HCT116 (cell line): ENCODE results near the gene RRAS2. TPM values are rescaled to one million over a fixed set of nuclear protein-coding genes. Genes with fewer than 3 reads are reported as not detected.

Experiments used
- ATAC-seq: fragments of 200-7000 bp; cut with Tn5 transposase; 2 replicates; pipeline ENCODE4 v1.9.1; 2020; ENCODE audit warnings: mild to moderate bottlenecking, moderate library complexity
- BruUV-seq: library from RNA; stranded (reverse); fragments of 400-500 nt; replicated peaks from 2 replicates; lab custom pipeline; 2021; lab: Mats Ljungman, UMichigan
- CTCF ChIA-PET: fragments of 300-600 bp; sonication (Branson Sonifier 250); formaldehyde crosslinking; loops from one replicate; lab custom pipeline; 2021; ENCODE audit warnings: antibody characterized with exemption; lab: Charles Lee
- POLR2A ChIA-PET: fragments of 300-600, 350-600 bp; sonication (Branson Sonifier 250); formaldehyde crosslinking; loops from one replicate; lab custom pipeline; 2021; ENCODE audit warnings: antibody characterized with exemption; lab: Charles Lee
- RAD21 ChIA-PET, 2 experiments: fragments of 300-600 bp; sonication (Branson Sonifier 250); formaldehyde crosslinking; loops; one replicate each; lab custom pipeline; 2023; ENCODE audit warnings: low total read pairs in 2 of 2; ENCODE audit not compliant: uncharacterized antibody in 2 of 2, unreplicated experiment in 2 of 2, low non-redundant PET in 1 of 2; lab: Charles Lee
- DNase-seq: peaks from one replicate; pipeline ENCODE4 v3.0.0-alpha.2; 2010; ENCODE audit warnings: low read depth, low spot score
- H2AFZ ChIP-seq: fragments of 200-600 bp; shearing (Covaris generic), sonication (generic); 2 replicates; pipeline ENCODE4 v1.6.1; 2017; ENCODE audit warnings: low read depth, mixed run types, mixed read lengths, antibody characterized with exemption, low read length; ENCODE audit not compliant: poor library complexity, severe bottlenecking
- H3K27ac ChIP-seq: 2 replicates; pipeline ENCODE4 v1.5.1; 2012; ENCODE audit warnings: low read depth, low read length
- H3K27me3 ChIP-seq: fragments of 200-600 bp; sonication (generic); 2 replicates; pipeline ENCODE4 v1.6.1; 2016; ENCODE audit warnings: mixed run types, low read length, mixed read lengths; ENCODE audit not compliant: insufficient read depth
- H3K36me3 ChIP-seq, 2 experiments: fragments of 200-500 bp in 1 of 2; fragments of 200-600 bp in 1 of 2; sonication (Bioruptor generic) in 1 of 2; sonication (generic) in 1 of 2; 2 replicates each; pipeline versions ENCODE4 v1.5.1 to v1.6.1; 2014 to 2016; ENCODE audit warnings: low read length in 2 of 2, inconsistent platforms in 1 of 2, mixed read lengths in 1 of 2, mixed run types in 1 of 2; ENCODE audit not compliant: insufficient read depth in 2 of 2, control insufficient read depth in 1 of 2
- H3K4me1 ChIP-seq, 2 experiments: fragments of 200-600 bp in 1 of 2; sonication (generic) in 1 of 2; 2 replicates each; pipeline versions ENCODE4 v1.5.1 to v1.6.1; 2012 to 2017; ENCODE audit warnings: low read length in 2 of 2, inconsistent platforms in 1 of 2, mild to moderate bottlenecking in 1 of 2, mixed read lengths in 1 of 2, mixed run types in 1 of 2, moderate library complexity in 1 of 2; ENCODE audit not compliant: insufficient read depth in 2 of 2, control insufficient read depth in 1 of 2
- H3K4me2 ChIP-seq: fragments of 200-600 bp; sonication (generic); 2 replicates; pipeline ENCODE4 v1.6.1; 2017; ENCODE audit warnings: mixed run types, low read length, mixed read lengths
- H3K4me3 ChIP-seq, 2 experiments: fragments of 200-600 bp in 1 of 2; sonication (generic) in 1 of 2; replicated peaks in 1 of 2; 2 replicates each; pipeline ENCODE4 v1.5.1; 2011 to 2016; ENCODE audit warnings: low read length in 2 of 2, control low read depth in 1 of 2, low read depth in 1 of 2, mild to moderate bottlenecking in 1 of 2, mixed read lengths in 1 of 2, mixed run types in 1 of 2
- H3K79me2 ChIP-seq: fragments of 200-600 bp; sonication (generic); 2 replicates; pipeline ENCODE4 v1.6.1; 2017; ENCODE audit warnings: mild to moderate bottlenecking, mixed run types, low read length, moderate library complexity, mixed read lengths; ENCODE audit not compliant: insufficient read depth
- H3K9ac ChIP-seq: fragments of 200-600 bp; sonication (generic); 2 replicates; pipeline ENCODE4 v1.6.1; 2016; ENCODE audit warnings: low read length, mixed read lengths
- H3K9me2 ChIP-seq: fragments of 200-600 bp; sonication (generic), shearing (Covaris generic); 2 replicates; pipeline ENCODE4 v1.6.1; 2017; ENCODE audit warnings: mixed run types, mild to moderate bottlenecking, moderate library complexity; ENCODE audit not compliant: insufficient read depth
- H3K9me3 ChIP-seq, 2 experiments: fragments of 200-500 bp in 1 of 2; fragments of 200-600 bp in 1 of 2; sonication (Bioruptor generic) in 1 of 2; sonication (generic) in 1 of 2; 2 replicates each; pipeline ENCODE4 v1.6.1; 2014 to 2017; ENCODE audit warnings: low read length in 2 of 2, mixed read lengths in 2 of 2, inconsistent platforms in 1 of 2, low read depth in 1 of 2, mild to moderate bottlenecking in 1 of 2, mixed run types in 1 of 2, moderate library complexity in 1 of 2; ENCODE audit not compliant: control insufficient read depth in 1 of 2, insufficient read depth in 1 of 2
- H4K20me1 ChIP-seq: fragments of 200-600 bp; sonication (generic), shearing (Covaris generic); 2 replicates; pipeline ENCODE4 v1.6.1; 2017; ENCODE audit warnings: mixed run types, mild to moderate bottlenecking, moderate library complexity; ENCODE audit not compliant: insufficient read depth
- CBX3 ChIP-seq: IDR thresholded peaks from 2 replicates; pipeline ENCODE4 v1.6.1; 2012; ENCODE audit warnings: low read depth
- CEBPB ChIP-seq: IDR thresholded peaks from 2 replicates; pipeline ENCODE4 v1.6.1; 2012; ENCODE audit warnings: low read depth
- EGR1 ChIP-seq: IDR thresholded peaks from 2 replicates; pipeline ENCODE4 v1.6.1; 2012; ENCODE audit warnings: low read depth
- ELF1 ChIP-seq: IDR thresholded peaks from 2 replicates; pipeline ENCODE4 v1.6.1; 2012; ENCODE audit warnings: low read depth, borderline replicate concordance
- EZH2phosphoT487 ChIP-seq: fragments of 200-600 bp; IDR thresholded peaks from 2 replicates; pipeline ENCODE4 v1.6.1; 2018; ENCODE audit warnings: antibody characterized with exemption, borderline replicate concordance
- FOSL1 ChIP-seq: IDR thresholded peaks from 2 replicates; pipeline ENCODE4 v1.6.1; 2012; ENCODE audit warnings: low read depth
- JUND ChIP-seq: IDR thresholded peaks from 2 replicates; pipeline ENCODE4 v1.6.1; 2012
- POLR2A ChIP-seq: IDR thresholded peaks from 2 replicates; pipeline ENCODE4 v1.7.0; 2011; ENCODE audit warnings: borderline replicate concordance; ENCODE audit not compliant: insufficient read depth, insufficient read length; ENCODE audit errors: extremely low read depth
- POLR2AphosphoS5 ChIP-seq: IDR thresholded peaks from 2 replicates; pipeline ENCODE4 v1.6.1; 2011; ENCODE audit warnings: mild to moderate bottlenecking, low read depth, low read length, moderate library complexity
- SIN3A ChIP-seq: IDR thresholded peaks from 2 replicates; pipeline ENCODE4 v1.6.1; 2012; ENCODE audit warnings: low read depth
- SP1 ChIP-seq: IDR thresholded peaks from 2 replicates; pipeline ENCODE4 v1.6.1; 2012; ENCODE audit warnings: low read depth
- SRF ChIP-seq: IDR thresholded peaks from 2 replicates; pipeline ENCODE4 v1.6.1; 2012; ENCODE audit warnings: low read depth
- TCF7L2 ChIP-seq: IDR thresholded peaks from 2 replicates; pipeline ENCODE4 v1.7.0; 2011; ENCODE audit warnings: borderline replicate concordance, inconsistent platforms; ENCODE audit not compliant: insufficient read depth, insufficient read length; ENCODE audit errors: extremely low read depth
- YY1 ChIP-seq: IDR thresholded peaks from 2 replicates; pipeline ENCODE4 v1.6.1; 2011; ENCODE audit warnings: low read length, low read depth, moderate library complexity, mild to moderate bottlenecking; ENCODE audit not compliant: insufficient replicate concordance; ENCODE audit errors: extremely low read depth
- ZFX ChIP-seq: fragments of 450-650 bp; IDR thresholded peaks from 2 replicates; pipeline ENCODE4 v1.6.1; 2017
- ZNF274 ChIP-seq: fragments of 200-500 bp; sonication (Bioruptor generic); IDR thresholded peaks from 2 replicates; pipeline ENCODE4 v1.6.1; 2014; ENCODE audit warnings: mild to moderate bottlenecking, low read depth, low read length, inconsistent platforms
- intact Hi-C: fragments of 100-400 bp; cut with micrococcal nuclease; formaldehyde crosslinking; loops from 2 replicates; pipeline ENCODE4 v1.10.0; 2022
- total RNA-seq: library from RNA; stranded (reverse); gene quantifications from one replicate; pipeline ENCODE4 v1.2.1, GENCODE V29; 2021; ENCODE audit not compliant: unreplicated experiment
- TF ChIP-seq, protein P1 (sequence below): IDR thresholded peaks from 2 replicates; pipeline ENCODE4 v1.6.1; 2012; ENCODE audit warnings: low read depth
- TF ChIP-seq, protein P2 (sequence below): IDR thresholded peaks from 2 replicates; pipeline ENCODE4 v1.6.1; 2011; ENCODE audit warnings: mild to moderate bottlenecking, low read length, moderate library complexity; ENCODE audit not compliant: insufficient replicate concordance; ENCODE audit errors: extremely low read depth
- TF ChIP-seq, protein P3 (sequence below): IDR thresholded peaks from 2 replicates; pipeline ENCODE4 v1.6.1; 2012
- TF ChIP-seq, protein P4 (sequence below), 3 experiments: fragments of 200-600 bp in 1 of 3; sonication (generic) in 1 of 3; IDR thresholded peaks in 2 of 3; conservative IDR thresholded peaks in 1 of 3; 2 replicates each; pipeline ENCODE4 v1.5.1; 2012 to 2017; ENCODE audit warnings: low read depth in 2 of 3, low read length in 2 of 3, antibody characterized with exemption in 1 of 3, borderline replicate concordance in 1 of 3, control low read depth in 1 of 3, mild to moderate bottlenecking in 1 of 3, mixed read lengths in 1 of 3, mixed run types in 1 of 3, moderate library complexity in 1 of 3; ENCODE audit not compliant: insufficient read depth in 1 of 3

Gene RRAS2
- total RNA-seq, 1 experiment from 2014 or later, result 54.5 TPM

- intact Hi-C loops, result no loop called here
- Histone ChIP-seq H3K4me3 (no peak overlapping the region), H3K36me3 (no peaks in the 10 kb centered on the region), H2AFZ (no peak overlapping the region), H3K9ac (no peak overlapping the region), H3K27me3 (no peaks in the 10 kb centered on the region), H3K4me2 (no peak overlapping the region), H3K4me1 (peaks cover 7 to 18% of the 10 kb centered on the region in 2 experiments; a peak in 3 of 4 replicates), H3K9me2 (no peaks in the 10 kb centered on the region), H4K20me1 (peaks cover 4% of the 10 kb centered on the region; the same call in 1 of the 2 replicates), H3K27ac (no peak overlapping the region), H3K79me2 (peaks cover 14% of the 10 kb centered on the region), H3K9me3 (no peaks in the 10 kb centered on the region)
- no TSS peak for BruUV-seq
- no peak for TF ChIP-seq ELF1
- TF ChIP-seq CBX3, result no peak
- TF ChIP-seq ZNF274, result no peak
- TF ChIP-seq EGR1, result no peak
- TF ChIP-seq SRF, result no peak
- TF ChIP-seq, protein P1, sequence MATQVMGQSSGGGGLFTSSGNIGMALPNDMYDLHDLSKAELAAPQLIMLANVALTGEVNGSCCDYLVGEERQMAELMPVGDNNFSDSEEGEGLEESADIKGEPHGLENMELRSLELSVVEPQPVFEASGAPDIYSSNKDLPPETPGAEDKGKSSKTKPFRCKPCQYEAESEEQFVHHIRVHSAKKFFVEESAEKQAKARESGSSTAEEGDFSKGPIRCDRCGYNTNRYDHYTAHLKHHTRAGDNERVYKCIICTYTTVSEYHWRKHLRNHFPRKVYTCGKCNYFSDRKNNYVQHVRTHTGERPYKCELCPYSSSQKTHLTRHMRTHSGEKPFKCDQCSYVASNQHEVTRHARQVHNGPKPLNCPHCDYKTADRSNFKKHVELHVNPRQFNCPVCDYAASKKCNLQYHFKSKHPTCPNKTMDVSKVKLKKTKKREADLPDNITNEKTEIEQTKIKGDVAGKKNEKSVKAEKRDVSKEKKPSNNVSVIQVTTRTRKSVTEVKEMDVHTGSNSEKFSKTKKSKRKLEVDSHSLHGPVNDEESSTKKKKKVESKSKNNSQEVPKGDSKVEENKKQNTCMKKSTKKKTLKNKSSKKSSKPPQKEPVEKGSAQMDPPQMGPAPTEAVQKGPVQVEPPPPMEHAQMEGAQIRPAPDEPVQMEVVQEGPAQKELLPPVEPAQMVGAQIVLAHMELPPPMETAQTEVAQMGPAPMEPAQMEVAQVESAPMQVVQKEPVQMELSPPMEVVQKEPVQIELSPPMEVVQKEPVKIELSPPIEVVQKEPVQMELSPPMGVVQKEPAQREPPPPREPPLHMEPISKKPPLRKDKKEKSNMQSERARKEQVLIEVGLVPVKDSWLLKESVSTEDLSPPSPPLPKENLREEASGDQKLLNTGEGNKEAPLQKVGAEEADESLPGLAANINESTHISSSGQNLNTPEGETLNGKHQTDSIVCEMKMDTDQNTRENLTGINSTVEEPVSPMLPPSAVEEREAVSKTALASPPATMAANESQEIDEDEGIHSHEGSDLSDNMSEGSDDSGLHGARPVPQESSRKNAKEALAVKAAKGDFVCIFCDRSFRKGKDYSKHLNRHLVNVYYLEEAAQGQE, result no peak
- TF ChIP-seq CEBPB, result no peak
- no peak for TF ChIP-seq FOSL1
- no peak for TF ChIP-seq TCF7L2
- no peak for TF ChIP-seq ZFX
- TF ChIP-seq POLR2A, result no peak
- TF ChIP-seq, protein P2, sequence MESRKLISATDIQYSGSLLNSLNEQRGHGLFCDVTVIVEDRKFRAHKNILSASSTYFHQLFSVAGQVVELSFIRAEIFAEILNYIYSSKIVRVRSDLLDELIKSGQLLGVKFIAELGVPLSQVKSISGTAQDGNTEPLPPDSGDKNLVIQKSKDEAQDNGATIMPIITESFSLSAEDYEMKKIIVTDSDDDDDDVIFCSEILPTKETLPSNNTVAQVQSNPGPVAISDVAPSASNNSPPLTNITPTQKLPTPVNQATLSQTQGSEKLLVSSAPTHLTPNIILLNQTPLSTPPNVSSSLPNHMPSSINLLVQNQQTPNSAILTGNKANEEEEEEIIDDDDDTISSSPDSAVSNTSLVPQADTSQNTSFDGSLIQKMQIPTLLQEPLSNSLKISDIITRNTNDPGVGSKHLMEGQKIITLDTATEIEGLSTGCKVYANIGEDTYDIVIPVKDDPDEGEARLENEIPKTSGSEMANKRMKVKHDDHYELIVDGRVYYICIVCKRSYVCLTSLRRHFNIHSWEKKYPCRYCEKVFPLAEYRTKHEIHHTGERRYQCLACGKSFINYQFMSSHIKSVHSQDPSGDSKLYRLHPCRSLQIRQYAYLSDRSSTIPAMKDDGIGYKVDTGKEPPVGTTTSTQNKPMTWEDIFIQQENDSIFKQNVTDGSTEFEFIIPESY, result no peak
- no peak for TF ChIP-seq SP1
- TF ChIP-seq, protein P3, sequence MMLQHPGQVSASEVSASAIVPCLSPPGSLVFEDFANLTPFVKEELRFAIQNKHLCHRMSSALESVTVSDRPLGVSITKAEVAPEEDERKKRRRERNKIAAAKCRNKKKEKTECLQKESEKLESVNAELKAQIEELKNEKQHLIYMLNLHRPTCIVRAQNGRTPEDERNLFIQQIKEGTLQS, result no peak
- TF ChIP-seq POLR2AphosphoS5, result no peak
- TF ChIP-seq SIN3A, result no peak
- TF ChIP-seq, protein P4, sequence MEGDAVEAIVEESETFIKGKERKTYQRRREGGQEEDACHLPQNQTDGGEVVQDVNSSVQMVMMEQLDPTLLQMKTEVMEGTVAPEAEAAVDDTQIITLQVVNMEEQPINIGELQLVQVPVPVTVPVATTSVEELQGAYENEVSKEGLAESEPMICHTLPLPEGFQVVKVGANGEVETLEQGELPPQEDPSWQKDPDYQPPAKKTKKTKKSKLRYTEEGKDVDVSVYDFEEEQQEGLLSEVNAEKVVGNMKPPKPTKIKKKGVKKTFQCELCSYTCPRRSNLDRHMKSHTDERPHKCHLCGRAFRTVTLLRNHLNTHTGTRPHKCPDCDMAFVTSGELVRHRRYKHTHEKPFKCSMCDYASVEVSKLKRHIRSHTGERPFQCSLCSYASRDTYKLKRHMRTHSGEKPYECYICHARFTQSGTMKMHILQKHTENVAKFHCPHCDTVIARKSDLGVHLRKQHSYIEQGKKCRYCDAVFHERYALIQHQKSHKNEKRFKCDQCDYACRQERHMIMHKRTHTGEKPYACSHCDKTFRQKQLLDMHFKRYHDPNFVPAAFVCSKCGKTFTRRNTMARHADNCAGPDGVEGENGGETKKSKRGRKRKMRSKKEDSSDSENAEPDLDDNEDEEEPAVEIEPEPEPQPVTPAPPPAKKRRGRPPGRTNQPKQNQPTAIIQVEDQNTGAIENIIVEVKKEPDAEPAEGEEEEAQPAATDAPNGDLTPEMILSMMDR (IDR thresholded peaks at IDR 0.05 in 2 of 3, conservative IDR thresholded peaks at IDR 0.05 in 1 of 3; ENCODE audit: borderline replicate concordance in 1 of 3, insufficient read depth in 1 of 3, low read depth in 2 of 3, low read length in 2 of 3), result no peak
- no peak for TF ChIP-seq JUND
- TF ChIP-seq YY1, result no peak
- TF ChIP-seq EZH2phosphoT487, result no peak
- ChIA-PET CTCF (interaction anchor here (1.2 kb wide), 1 partner anchor 57 kb away, joined by 5 read pairs; no protein-coding TSS in a partner anchor), POLR2A (no interaction called here), RAD21 (no interaction called here)
- ATAC-seq (no peak), DNase-seq (no peak)
Observed at GRCh38 chr11:14361951-14362350, 3.0 kb upstream of the RRAS2 start.
